Osteocyte (in vitro differentiated cells): ENCODE results near the gene PANK4. TPM values are rescaled to one million over a fixed set of nuclear protein-coding genes. Genes with fewer than 3 reads are reported as not detected.

Experiments
- DNase-seq: peaks from one replicate; pipeline ENCODE4 v3.0.0; 2021; ENCODE audit warnings: mixed read lengths; ENCODE audit not compliant: unreplicated experiment; ENCODE audit errors: extremely low spot score
- H3K27ac Mint-ChIP-seq: one replicate; pipeline ENCODE4 v1.8.0; 2021; ENCODE audit warnings: mild to moderate bottlenecking, mixed read lengths; ENCODE audit not compliant: unreplicated experiment
- H3K27me3 Mint-ChIP-seq: one replicate; pipeline ENCODE4 v1.8.0; 2021; ENCODE audit warnings: mixed read lengths; ENCODE audit not compliant: unreplicated experiment
- H3K36me3 Mint-ChIP-seq: one replicate; pipeline ENCODE4 v1.8.0; 2021; ENCODE audit warnings: mixed read lengths; ENCODE audit not compliant: unreplicated experiment
- H3K4me1 Mint-ChIP-seq: one replicate; pipeline ENCODE4 v1.8.0; 2021; ENCODE audit warnings: mixed read lengths; ENCODE audit not compliant: unreplicated experiment
- H3K4me3 Mint-ChIP-seq: one replicate; pipeline ENCODE4 v1.8.0; 2021; ENCODE audit warnings: mild to moderate bottlenecking, moderate library complexity, mixed read lengths; ENCODE audit not compliant: unreplicated experiment
- H3K9me3 Mint-ChIP-seq: one replicate; pipeline ENCODE4 v1.8.0; 2021; ENCODE audit warnings: mixed read lengths; ENCODE audit not compliant: unreplicated experiment
- total RNA-seq: library from RNA; stranded (reverse); gene quantifications from 2 replicates; pipeline ENCODE4 v1.2.1, GENCODE V29; 2021
- TF ChIP-seq, protein P1 (sequence below): fragments of 200-600 bp; sonication (generic); IDR thresholded peaks from 2 replicates; pipeline ENCODE4 v1.5.0; 2021; ENCODE audit warnings: antibody characterized with exemption, mild to moderate bottlenecking, moderate library complexity

Gene PANK4
- total RNA-seq, 1 donor from 2014 or later = 34.4 TPM

DNA sequence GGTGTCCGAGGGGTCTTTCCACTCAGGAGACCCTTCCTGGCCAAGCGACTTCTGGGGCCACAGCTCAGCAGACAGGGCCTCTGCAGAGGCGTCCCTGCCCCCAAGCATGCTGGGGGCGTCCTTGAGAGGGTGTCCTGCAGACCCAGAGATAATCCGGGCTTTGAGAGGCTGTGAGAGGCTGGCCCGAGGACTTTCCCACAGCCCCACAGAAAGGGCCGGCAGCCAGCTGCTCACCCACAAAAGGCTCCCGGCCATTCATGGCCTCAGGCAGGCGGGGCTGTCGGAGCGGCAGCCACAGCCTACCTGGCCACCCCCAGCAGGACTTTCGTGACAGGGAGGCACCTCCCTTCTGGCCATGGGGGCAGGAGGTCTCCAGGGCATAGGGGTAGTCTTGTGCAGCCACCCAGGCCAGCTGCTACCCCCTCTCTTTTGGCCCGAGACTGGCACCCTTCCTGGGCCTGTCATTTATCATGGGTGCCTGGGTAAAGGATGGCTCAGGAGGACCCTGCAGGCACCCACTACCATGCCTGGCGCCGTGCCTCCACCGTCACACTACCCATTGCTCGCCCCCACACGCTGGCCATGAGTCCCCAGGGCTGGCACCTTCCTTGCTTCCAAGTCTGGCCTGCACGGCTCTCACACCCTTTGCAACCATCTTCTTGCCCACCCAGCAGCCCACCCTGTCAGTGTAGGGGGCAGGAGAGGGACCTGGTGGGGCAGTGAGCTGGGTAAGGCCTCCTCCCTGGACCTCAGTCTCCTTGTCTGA lies 18.7 kb upstream of the PANK4 start:
- Mint-ChIP-seq H3K36me3 (no peaks in the 10 kb centered on the region), H3K4me3 (no peak overlapping the region), H3K27me3 (no peaks in the 10 kb centered on the region), H3K27ac (peak overlapping the region; percentile 34), H3K4me1 (peaks cover 42% of the 10 kb centered on the region), H3K9me3 (no peaks in the 10 kb centered on the region)
- no peak for DNase-seq
- TF ChIP-seq, protein P1, sequence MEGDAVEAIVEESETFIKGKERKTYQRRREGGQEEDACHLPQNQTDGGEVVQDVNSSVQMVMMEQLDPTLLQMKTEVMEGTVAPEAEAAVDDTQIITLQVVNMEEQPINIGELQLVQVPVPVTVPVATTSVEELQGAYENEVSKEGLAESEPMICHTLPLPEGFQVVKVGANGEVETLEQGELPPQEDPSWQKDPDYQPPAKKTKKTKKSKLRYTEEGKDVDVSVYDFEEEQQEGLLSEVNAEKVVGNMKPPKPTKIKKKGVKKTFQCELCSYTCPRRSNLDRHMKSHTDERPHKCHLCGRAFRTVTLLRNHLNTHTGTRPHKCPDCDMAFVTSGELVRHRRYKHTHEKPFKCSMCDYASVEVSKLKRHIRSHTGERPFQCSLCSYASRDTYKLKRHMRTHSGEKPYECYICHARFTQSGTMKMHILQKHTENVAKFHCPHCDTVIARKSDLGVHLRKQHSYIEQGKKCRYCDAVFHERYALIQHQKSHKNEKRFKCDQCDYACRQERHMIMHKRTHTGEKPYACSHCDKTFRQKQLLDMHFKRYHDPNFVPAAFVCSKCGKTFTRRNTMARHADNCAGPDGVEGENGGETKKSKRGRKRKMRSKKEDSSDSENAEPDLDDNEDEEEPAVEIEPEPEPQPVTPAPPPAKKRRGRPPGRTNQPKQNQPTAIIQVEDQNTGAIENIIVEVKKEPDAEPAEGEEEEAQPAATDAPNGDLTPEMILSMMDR = no peak

DNA sequence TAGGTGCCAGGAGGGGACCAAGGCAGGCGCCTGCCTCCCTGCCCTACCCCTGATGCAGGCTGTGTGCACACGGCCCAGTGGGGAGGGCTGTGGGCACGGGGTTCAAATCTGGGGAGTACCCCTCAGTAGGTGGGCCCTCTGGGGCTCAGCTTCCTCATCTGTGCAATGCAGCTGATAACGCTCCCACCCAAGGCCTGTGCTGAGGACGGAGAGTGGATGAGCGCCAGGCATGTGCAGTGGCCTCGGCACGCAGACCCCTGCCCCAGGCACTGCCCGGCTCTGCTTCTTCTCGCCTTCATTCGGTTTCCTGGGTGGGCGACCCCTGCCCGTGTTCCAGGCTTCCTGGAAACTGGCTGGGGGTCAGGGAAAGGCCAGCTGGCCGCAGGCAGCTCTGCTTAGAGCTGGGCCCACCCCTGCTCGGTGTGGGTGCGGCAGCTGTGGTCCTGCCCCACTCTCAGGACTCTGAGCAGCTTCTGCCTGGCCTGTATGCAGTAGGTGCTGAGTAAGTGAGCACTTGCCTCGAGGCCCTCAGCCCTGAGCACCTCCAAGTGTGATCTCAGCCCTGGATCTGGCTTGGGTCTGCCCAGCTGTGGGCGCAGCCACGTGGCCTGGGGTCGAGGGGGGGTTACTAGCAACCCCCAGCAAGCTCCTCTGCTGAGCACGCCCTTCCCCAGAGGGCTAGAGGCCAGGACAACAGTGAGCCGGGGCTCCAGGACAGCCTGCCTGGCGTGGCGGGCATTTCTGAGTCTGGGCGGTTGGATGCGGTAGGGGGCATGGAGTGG lies 17.9 kb upstream of the PANK4 start:
- H3K9me3 Mint-ChIP-seq = no peaks in the 10 kb centered on the region
- no peak overlapping the region for H3K4me3 Mint-ChIP-seq
- no peak for DNase-seq
- H3K4me1 Mint-ChIP-seq = peaks cover 42% of the 10 kb centered on the region
- H3K36me3 Mint-ChIP-seq = no peaks in the 10 kb centered on the region
- TF ChIP-seq, protein P1 = no peak
- H3K27me3 Mint-ChIP-seq = no peaks in the 10 kb centered on the region
- peak overlapping the region; percentile 34 for H3K27ac Mint-ChIP-seq

DNA sequence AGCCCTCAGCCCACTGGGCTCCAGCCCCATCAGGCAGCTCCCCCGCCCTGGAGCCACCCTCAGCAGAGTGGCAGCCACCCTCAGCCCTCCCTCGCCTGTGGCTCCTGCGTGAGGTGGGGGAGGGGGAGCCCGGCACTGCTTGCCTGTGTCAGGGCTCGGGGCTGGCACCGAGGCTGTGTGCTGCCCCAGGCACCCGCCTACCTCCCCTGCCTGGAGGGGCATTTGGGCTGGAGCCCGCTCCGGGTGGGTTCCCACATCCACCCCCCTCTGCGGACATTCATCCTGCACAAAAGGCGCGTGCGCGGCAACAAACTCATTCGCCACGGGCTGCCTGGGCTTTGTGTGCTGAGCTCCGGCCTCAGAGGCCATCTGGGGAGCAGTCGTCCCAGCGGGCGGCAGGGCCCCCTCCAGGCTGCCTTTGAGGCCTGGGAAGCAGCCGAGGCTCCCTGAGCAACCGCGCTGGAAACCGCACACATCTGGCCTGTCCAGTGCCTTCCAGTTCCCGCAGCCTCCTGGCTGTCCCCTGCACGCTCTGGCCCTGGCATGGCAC lies 17.2 kb upstream of the PANK4 start:
- Mint-ChIP-seq H3K36me3 (no peaks in the 10 kb centered on the region), H3K27ac (peak overlapping the region; percentile 34), H3K9me3 (no peaks in the 10 kb centered on the region), H3K4me3 (no peak overlapping the region), H3K4me1 (peaks cover 42% of the 10 kb centered on the region), H3K27me3 (no peaks in the 10 kb centered on the region)
- DNase-seq = no peak
- TF ChIP-seq, protein P1 = no peak

DNA sequence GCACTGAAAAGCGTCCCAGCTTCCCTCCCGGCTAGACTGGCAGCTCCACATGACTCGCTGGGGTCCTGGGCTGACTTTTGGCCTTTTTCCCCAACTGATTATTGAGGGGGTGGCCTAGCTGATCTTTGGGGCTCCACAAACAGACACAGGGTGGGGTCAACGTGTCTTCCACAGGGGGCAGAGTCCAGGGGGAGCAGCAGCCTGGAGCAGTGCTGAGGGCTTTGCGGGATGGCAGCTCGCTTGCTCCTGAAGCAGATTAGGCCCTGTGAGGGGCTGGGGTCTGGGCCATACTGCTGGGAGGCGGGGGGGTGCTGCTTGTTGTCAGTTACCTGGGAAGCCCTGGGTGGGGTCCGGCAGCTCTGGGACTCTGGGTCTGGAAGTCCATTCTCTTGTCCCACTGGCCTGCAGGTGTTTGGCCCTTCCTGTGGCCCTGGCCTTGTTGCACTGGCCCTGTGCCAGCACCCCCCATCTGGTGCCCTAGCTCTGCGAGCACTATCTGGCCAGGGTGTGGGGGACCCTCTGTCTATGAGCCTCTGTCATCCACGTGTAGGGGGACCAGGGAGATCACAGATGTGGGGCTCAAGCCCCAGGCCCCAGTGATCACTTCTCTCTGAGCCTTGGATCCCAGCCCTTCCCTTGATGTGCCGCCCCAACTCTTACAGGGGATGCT lies 16.0 kb upstream of the PANK4 start:
- Mint-ChIP-seq H3K9me3 (no peaks in the 10 kb centered on the region), H3K36me3 (no peaks in the 10 kb centered on the region), H3K4me3 (no peak overlapping the region), H3K27me3 (no peaks in the 10 kb centered on the region), H3K4me1 (peaks cover 38% of the 10 kb centered on the region), H3K27ac (no peak overlapping the region)
- TF ChIP-seq, protein P1 = no peak
- DNase-seq = no peak
